Measurements from ENCODE around the gene PRKG2.

GRCh38 chr4:81162752-81163458, 52.1 kb downstream of the PRKG2 start:
- TF ChIP-seq POLR2AphosphoS5 (IDR thresholded peaks at IDR 0.05) = no peak
- no peak for TF ChIP-seq CTCF (IDR thresholded peaks at IDR 0.05)
- TF ChIP-seq EP300 (IDR thresholded peaks at IDR 0.05) = no peak
- TF ChIP-seq POLR2A (IDR thresholded peaks at IDR 0.05; ENCODE audit: low read depth) = no peak
